DOHH2 (cell line): ENCODE results near the gene EPHB1.

Source experiments
- EZH2phosphoT487 ChIP-seq: fragments of 200-600 bp; sonication (generic); IDR thresholded peaks from 2 replicates; pipeline ENCODE4 v1.6.1; 2017; ENCODE audit warnings: borderline replicate concordance, mild to moderate bottlenecking, antibody characterized with exemption, low read length, moderate library complexity, mixed read lengths
- TF ChIP-seq, protein P1 (sequence below): fragments of 200-600 bp; sonication (generic); IDR thresholded peaks from one replicate; pipeline ENCODE4 v1.5.1; 2014; ENCODE audit warnings: antibody characterized with exemption, mild to moderate bottlenecking, low read depth, low read length; ENCODE audit not compliant: poor library complexity, severe bottlenecking

DNA sequence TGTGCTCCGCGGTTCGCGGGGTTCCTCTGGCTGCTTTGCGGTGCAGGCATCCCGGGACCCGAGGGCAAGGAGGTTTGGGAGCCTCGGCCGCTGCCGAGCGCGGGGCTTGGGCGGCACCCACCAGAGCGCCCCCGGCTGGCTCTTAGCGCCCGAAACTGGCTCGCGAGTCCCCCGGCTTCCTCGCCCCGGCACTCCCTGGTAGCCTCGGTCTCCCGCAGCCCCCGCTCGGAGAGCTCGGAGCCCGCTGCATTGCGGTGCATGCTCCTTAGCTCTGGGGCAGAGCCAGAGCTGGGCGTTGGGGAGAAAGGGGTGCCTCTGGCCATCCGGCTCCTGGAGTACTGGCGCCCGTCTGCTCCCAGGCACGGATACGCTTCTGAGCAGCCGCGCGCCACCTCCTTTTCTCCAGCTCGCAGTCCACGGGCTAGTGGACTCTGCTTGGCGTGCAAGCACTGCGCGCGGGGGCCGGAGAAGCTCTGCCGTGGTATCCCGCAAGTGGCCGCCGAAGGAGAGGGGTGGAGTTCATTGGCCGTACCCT, 753 bp downstream of the EPHB1 start:
- TF ChIP-seq, protein P1, sequence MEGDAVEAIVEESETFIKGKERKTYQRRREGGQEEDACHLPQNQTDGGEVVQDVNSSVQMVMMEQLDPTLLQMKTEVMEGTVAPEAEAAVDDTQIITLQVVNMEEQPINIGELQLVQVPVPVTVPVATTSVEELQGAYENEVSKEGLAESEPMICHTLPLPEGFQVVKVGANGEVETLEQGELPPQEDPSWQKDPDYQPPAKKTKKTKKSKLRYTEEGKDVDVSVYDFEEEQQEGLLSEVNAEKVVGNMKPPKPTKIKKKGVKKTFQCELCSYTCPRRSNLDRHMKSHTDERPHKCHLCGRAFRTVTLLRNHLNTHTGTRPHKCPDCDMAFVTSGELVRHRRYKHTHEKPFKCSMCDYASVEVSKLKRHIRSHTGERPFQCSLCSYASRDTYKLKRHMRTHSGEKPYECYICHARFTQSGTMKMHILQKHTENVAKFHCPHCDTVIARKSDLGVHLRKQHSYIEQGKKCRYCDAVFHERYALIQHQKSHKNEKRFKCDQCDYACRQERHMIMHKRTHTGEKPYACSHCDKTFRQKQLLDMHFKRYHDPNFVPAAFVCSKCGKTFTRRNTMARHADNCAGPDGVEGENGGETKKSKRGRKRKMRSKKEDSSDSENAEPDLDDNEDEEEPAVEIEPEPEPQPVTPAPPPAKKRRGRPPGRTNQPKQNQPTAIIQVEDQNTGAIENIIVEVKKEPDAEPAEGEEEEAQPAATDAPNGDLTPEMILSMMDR: no peak
- no peak for TF ChIP-seq EZH2phosphoT487
